Duodenal mucosa (tissue), 2 donors: ENCODE measurements around the gene TMEM88.

Experiments
- H3K27ac ChIP-seq: one replicate; pipeline ENCODE4 v1.7.0; 2013; ENCODE audit warnings: low read depth, low read length
- H3K27me3 ChIP-seq, 2 donors: one replicate each; pipeline ENCODE4 v1.7.0; 2013; ENCODE audit warnings: low read length in 2 of 2, control low read depth in 1 of 2; ENCODE audit not compliant: insufficient read depth in 2 of 2, control insufficient read depth in 1 of 2
- H3K36me3 ChIP-seq, 2 donors: one replicate each; pipeline ENCODE4 v1.7.0; 2013; ENCODE audit warnings: low read length in 2 of 2, control low read depth in 1 of 2; ENCODE audit not compliant: insufficient read depth in 2 of 2, control insufficient read depth in 1 of 2
- H3K4me1 ChIP-seq, 2 donors: one replicate each; pipeline ENCODE4 v1.7.0; 2013; ENCODE audit warnings: low read length in 2 of 2, control low read depth in 1 of 2; ENCODE audit not compliant: insufficient read depth in 2 of 2, control insufficient read depth in 1 of 2
- H3K4me3 ChIP-seq, 2 donors: one replicate each; pipeline ENCODE4 v1.7.0; 2013; ENCODE audit warnings: low read length in 2 of 2, low read depth in 1 of 2
- H3K9ac ChIP-seq, 2 donors: one replicate each; pipeline ENCODE4 v1.7.0; 2013; ENCODE audit warnings: low read length in 2 of 2, low read depth in 1 of 2
- H3K9me3 ChIP-seq, 2 donors: one replicate each; pipeline ENCODE4 v1.7.0; 2013; ENCODE audit warnings: low read length in 2 of 2, control low read depth in 1 of 2; ENCODE audit not compliant: control insufficient read depth in 1 of 2

TMEM88 gene

DNA sequence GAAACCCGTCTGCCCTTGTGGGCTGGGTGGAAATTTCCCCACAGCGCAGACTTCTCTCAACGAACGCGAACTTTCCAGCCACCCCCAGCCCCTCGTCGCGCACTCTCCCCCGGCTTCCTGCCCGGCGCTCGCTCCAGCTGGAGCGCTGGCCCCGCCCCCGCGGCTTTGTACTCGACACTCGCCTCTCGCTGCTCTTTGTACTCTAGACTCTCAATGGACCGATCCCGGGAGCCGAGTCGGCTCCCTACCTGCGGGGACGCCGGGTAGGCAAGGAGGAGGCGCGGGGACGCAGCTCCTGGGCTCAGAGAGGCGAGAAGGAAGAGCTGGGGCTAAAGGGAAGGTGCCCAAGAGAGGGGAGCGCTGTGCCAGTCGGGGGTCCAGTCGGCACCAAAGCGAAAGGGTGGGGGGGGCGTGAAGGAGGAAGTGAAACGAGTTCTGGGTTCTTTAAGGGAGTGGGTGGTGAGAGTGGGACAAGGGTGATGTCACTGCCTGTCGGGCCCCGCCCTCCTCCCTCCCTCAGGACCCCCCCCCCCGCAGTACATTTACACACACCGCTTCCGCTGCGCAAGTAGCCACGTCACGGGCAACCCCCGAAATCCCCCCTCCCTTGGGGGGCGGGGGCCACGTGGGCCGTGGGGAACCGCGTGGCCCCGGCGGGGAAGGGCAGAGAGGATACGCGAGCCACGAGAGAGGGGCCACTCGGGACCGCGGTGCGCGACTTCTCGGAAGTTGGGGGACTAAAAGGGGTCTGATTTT is 11.2 kb upstream of the TMEM88 start:
- peaks cover 37 to 42% of the 10 kb centered on the region in 2 donors for H3K4me1 ChIP-seq
- H3K9me3 ChIP-seq = no peaks in the 10 kb centered on the region
- H3K4me3 ChIP-seq = peak overlapping the region; percentile 69 to 86
- peaks cover 20 to 23% of the 10 kb centered on the region in 2 donors for H3K36me3 ChIP-seq
- peak overlapping the region; percentile 98 for H3K27ac ChIP-seq
- H3K27me3 ChIP-seq = no peaks in the 10 kb centered on the region
- H3K9ac ChIP-seq = peak overlapping the region; percentile 96 to 99

DNA sequence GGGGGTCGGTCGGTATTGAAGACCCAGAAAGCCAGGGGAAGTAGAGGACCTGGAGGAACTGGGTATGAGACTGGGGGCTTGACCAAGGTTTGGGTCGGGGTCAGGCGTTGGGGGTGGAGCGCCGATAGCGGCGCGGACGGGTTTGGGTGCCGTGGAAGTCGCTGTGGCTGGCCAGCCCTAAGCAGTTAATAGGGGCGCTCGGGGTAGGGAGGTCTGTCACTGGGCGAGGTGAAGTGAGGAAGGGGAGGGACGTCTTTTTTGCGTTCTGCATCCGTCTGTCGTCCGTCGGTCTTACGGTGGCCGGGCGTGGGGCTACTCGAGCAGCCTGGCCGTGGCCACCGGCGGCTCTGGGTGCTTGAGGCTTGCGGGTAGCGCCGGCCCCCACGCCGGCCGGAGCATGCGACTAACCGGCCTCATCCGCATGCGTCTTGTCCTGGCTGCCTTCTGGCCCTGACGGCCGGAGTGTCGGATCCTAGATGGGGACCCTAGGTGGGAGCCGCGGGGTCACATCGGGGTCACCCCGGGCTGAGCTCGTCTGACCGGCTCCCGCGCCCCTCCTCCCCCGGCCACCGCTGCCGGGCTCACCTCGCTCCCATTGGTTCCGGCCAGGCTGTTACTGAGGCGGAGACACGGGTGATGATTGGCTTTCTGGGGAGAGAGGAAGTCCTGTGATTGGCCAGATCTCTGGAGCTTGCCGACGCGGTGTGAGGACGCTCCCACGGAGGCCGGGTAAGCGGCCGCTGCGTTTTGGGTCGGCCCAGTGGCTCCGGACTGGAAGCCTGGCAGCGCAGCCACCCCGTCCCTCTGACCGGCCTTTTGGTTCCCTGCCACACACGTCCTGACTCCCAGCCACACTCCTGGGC is 10.3 kb upstream of the TMEM88 start:
- no peaks in the 10 kb centered on the region for H3K27me3 ChIP-seq
- H3K9me3 ChIP-seq = no peaks in the 10 kb centered on the region
- H3K4me1 ChIP-seq = peaks cover 29 to 34% of the 10 kb centered on the region in 2 donors
- peak overlapping the region; percentile 69 to 86 for H3K4me3 ChIP-seq
- peak overlapping the region; percentile 98 for H3K27ac ChIP-seq
- peaks cover 26 to 30% of the 10 kb centered on the region in 2 donors for H3K36me3 ChIP-seq
- H3K9ac ChIP-seq = peak overlapping the region; percentile 96 to 99

DNA sequence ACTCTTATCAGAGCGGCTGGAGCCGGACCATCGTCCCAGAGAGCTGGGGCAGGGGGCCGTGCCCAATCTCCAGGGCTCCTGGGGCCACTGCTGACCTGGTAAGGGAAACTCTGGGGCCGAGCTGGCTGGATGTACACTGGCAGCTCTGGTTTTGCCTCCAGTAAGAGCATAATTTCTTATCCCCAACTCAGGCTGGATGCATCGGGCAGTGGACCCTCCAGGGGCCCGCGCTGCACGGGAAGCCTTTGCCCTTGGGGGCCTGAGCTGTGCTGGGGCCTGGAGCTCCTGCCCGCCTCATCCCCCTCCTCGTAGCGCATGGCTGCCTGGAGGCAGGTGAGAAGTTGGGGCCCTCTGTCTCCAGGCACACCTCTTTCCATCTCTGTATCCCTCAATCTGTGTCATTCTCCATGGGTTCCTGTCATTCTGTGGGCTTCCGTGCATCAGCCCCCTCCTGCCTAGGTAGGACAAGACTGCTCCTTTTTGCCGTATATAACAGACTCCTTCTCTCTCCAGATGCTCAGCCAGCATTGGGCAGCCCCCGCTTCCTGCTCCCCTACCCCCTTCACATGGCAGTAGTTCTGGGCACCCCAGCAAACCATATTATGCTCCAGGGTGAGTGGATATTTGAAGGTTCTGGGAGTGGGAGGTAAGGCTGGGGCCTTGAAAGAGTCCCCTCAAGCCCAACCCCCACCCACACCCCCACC is 9.4 kb upstream of the TMEM88 start:
- no peaks in the 10 kb centered on the region for H3K27me3 ChIP-seq
- H3K36me3 ChIP-seq = peaks cover 32 to 37% of the 10 kb centered on the region in 2 donors
- H3K27ac ChIP-seq = peak overlapping the region; percentile 98
- H3K4me1 ChIP-seq = peaks cover 19 to 24% of the 10 kb centered on the region in 2 donors
- H3K9me3 ChIP-seq = no peaks in the 10 kb centered on the region
- H3K9ac ChIP-seq = peak overlapping the region; percentile 63 to 99
- H3K4me3 ChIP-seq = peak overlapping the region; percentile 69 to 86

DNA sequence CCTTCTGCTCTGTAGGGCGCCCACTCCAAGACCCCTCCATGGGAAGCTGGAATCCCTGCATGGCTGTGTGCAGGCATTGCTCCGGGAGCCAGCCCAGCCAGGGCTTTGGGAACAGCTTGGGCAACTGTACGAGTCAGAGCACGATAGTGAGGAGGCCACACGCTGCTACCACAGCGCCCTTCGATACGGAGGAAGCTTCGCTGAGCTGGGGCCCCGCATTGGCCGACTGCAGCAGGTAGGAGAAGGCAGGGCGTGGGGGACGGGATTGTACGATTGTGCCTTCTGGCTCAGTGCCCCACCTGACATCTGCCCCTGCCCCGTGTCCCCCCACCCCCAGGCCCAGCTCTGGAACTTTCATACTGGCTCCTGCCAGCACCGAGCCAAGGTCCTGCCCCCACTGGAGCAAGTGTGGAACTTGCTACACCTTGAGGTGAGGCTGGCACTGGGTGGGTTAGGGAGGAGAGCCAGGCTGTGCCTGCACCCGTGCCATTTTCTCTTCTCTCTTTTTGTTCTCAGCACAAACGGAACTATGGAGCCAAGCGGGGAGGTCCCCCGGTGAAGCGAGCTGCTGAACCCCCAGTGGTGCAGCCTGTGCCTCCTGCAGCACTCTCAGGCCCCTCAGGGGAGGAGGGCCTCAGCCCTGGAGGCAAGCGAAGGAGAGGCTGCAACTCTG is 8.7 kb upstream of the TMEM88 start:
- Histone ChIP-seq H3K27me3 (no peaks in the 10 kb centered on the region), H3K4me3 (no peak overlapping the region), H3K4me1 (peaks cover 14 to 23% of the 10 kb centered on the region in 2 donors), H3K36me3 (peaks cover 35 to 44% of the 10 kb centered on the region in 2 donors), H3K9me3 (no peaks in the 10 kb centered on the region), H3K9ac (no peak overlapping the region), H3K27ac (no peak overlapping the region)

DNA sequence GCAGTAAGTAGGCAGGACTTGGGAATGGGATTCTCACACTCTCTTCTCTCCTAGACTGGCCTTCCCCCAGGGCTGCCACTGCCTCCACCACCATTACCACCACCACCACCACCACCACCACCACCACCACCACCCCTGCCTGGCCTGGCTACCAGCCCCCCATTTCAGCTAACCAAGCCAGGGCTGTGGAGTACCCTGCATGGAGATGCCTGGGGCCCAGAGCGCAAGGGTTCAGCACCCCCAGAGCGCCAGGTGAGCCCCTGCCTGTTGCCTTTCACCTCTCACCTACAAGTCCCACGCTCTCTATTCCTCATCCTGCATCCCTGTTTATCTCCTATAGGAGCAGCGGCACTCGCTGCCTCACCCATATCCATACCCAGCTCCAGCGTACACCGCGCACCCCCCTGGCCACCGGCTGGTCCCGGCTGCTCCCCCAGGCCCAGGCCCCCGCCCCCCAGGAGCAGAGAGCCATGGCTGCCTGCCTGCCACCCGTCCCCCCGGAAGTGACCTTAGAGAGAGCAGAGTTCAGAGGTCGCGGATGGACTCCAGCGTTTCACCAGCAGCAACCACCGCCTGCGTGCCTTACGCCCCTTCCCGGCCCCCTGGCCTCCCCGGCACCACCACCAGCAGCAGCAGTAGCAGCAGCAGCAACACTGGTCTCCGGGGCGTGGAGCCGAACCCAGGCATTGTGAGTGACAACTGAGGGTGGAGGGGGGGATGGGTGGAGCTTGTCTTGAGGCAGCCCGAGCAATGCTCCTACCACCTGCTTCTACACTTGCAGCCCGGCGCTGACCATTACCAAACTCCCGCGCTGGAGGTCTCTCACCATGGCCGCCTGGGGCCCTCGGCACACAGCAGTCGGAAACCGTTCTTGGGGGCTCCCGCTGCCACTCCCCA is 7.9 kb upstream of the TMEM88 start:
- peaks cover 19 to 26% of the 10 kb centered on the region in 2 donors for H3K4me1 ChIP-seq
- H3K9me3 ChIP-seq = no peaks in the 10 kb centered on the region
- H3K27ac ChIP-seq = no peak overlapping the region
- H3K36me3 ChIP-seq = peaks cover 40 to 49% of the 10 kb centered on the region in 2 donors
- no peaks in the 10 kb centered on the region for H3K27me3 ChIP-seq
- no peak overlapping the region for H3K9ac ChIP-seq
- no peak overlapping the region for H3K4me3 ChIP-seq

DNA sequence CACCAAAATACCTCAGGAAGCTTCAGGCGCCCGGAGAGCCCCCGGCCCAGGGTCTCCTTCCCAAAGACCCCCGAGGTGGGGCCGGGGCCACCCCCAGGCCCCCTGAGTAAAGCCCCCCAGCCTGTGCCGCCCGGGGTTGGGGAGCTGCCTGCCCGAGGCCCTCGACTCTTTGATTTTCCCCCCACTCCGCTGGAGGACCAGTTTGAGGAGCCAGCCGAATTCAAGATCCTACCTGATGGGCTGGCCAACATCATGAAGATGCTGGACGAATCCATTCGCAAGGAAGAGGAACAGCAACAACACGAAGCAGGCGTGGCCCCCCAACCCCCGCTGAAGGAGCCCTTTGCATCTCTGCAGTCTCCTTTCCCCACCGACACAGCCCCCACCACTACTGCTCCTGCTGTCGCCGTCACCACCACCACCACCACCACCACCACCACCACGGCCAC is 6.7 kb upstream of the TMEM88 start:
- Histone ChIP-seq H3K9ac (no peak overlapping the region), H3K27ac (no peak overlapping the region), H3K4me1 (peaks cover 25% of the 10 kb centered on the region in 2 donors), H3K27me3 (no peaks in the 10 kb centered on the region), H3K4me3 (no peak overlapping the region), H3K36me3 (peaks cover 51 to 60% of the 10 kb centered on the region in 2 donors), H3K9me3 (no peaks in the 10 kb centered on the region)

DNA sequence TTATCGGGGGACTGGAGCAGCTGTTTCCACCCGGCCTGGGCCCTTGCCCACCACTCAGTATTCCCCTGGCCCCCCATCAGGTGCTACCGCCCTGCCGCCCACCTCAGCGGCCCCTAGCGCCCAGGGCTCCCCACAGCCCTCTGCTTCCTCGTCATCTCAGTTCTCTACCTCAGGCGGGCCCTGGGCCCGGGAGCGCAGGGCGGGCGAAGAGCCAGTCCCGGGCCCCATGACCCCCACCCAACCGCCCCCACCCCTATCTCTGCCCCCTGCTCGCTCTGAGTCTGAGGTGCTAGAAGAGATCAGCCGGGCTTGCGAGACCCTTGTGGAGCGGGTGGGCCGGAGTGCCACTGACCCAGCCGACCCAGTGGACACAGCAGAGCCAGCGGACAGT is 6.1 kb upstream of the TMEM88 start:
- Histone ChIP-seq H3K36me3 (peaks cover 51 to 61% of the 10 kb centered on the region in 2 donors), H3K27me3 (no peaks in the 10 kb centered on the region), H3K9ac (no peak overlapping the region), H3K4me1 (peaks cover 25% of the 10 kb centered on the region in 2 donors), H3K27ac (no peak overlapping the region), H3K9me3 (no peaks in the 10 kb centered on the region), H3K4me3 (no peak overlapping the region)

DNA sequence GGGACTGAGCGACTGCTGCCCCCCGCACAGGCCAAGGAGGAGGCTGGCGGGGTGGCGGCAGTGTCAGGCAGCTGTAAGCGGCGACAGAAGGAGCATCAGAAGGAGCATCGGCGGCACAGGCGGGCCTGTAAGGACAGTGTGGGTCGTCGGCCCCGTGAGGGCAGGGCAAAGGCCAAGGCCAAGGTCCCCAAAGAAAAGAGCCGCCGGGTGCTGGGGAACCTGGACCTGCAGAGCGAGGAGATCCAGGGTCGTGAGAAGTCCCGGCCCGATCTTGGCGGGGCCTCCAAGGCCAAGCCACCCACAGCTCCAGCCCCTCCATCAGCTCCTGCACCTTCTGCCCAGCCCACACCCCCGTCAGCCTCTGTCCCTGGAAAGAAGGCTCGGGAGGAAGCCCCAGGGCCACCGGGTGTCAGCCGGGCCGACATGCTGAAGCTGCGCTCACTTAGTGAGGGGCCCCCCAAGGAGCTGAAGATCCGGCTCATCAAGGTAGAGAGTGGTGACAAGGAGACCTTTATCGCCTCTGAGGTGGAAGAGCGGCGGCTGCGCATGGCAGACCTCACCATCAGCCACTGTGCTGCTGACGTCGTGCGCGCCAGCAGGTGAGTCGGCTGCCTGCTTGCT is 5.6 kb upstream of the TMEM88 start:
- Histone ChIP-seq H3K36me3 (peaks cover 51 to 61% of the 10 kb centered on the region in 2 donors), H3K27ac (no peak overlapping the region), H3K4me3 (no peak overlapping the region), H3K9me3 (no peaks in the 10 kb centered on the region), H3K4me1 (peaks cover 25% of the 10 kb centered on the region in 2 donors), H3K9ac (no peak overlapping the region), H3K27me3 (no peaks in the 10 kb centered on the region)
